Measurements from ENCODE around the gene CD1C.
"Not testable (repeated sequence)": the region's sequence is repeated elsewhere in the genome, so short reads cannot be mapped to it uniquely, and the experiment has no call there.

CD1C gene

DNA sequence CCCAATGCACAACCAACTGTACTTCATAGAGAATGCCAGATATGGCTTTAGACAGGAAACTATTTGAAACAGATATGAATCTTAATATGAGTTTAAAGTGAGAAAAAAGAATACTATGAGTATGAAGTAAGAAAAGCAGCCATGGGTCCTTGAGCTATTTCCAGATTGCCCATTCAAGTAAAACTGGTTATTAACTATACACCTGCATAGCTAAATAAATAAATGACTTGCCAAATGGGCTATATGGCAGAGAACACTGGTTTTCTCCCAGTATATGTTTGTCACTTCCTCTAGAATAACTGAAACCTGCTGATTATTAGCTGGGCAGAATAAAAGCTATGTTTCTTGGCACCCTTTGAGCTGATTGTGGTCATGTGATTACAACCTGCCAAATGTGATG is 17.0 kb upstream of the CD1C start:
- no peaks in the 10 kb centered on the region for H3K27me3 ChIP-seq (ENCODE audit: insufficient read depth, low read length, poor library complexity)
- no peak overlapping the region for H3K4me3 ChIP-seq (ENCODE audit: low read depth in 1 of 2, low read length in 2 of 2)
- ATAC-seq (ENCODE audit: insufficient read depth, low read depth) (peak; percentile 22; the same call in 1 of the 3 replicates), DNase-seq (no peak)
- H3K36me3 ChIP-seq (ENCODE audit: insufficient read depth, low read length) = no peaks in the 10 kb centered on the region
- no peaks in the 10 kb centered on the region for H3K79me2 ChIP-seq (ENCODE audit: insufficient read depth, low read length)
- H3K4me2 ChIP-seq (ENCODE audit: insufficient read depth, low read length) = peak overlapping the region; percentile 27; the same call in 1 of the 2 replicates
- no peaks in the 10 kb centered on the region for H3K9me3 ChIP-seq (ENCODE audit: insufficient read depth, low read length, severe bottlenecking)
- peak overlapping the region; percentile 78 for H3K27ac ChIP-seq (ENCODE audit: low read length)
- H4K20me1 ChIP-seq (ENCODE audit: insufficient read depth, low read length) = no peaks in the 10 kb centered on the region
- H2AFZ ChIP-seq (ENCODE audit: low read depth, low read length) = peak overlapping the region; percentile 34
- no peak for TF ChIP-seq EZH2 (IDR thresholded peaks at IDR 0.05; ENCODE audit: borderline replicate concordance, low read depth, low read length, severe bottlenecking)
- no peak for TF ChIP-seq CTCF (IDR thresholded peaks at IDR 0.05; ENCODE audit: borderline replicate concordance, extremely low read depth, low read length, poor library complexity, severe bottlenecking)
- H3K9ac ChIP-seq (ENCODE audit: low read depth, low read length) = peak overlapping the region; percentile 8; the same call in 1 of the 2 replicates
- H3K4me1 ChIP-seq (ENCODE audit: insufficient read depth, low read length) = peaks cover 47% of the 10 kb centered on the region

- H3K9me3 ChIP-seq (ENCODE audit: insufficient read depth, low read length, severe bottlenecking) = peaks cover 3% of the 10 kb centered on the region
- DNase-seq = no peak
- no peaks in the 10 kb centered on the region for H3K36me3 ChIP-seq (ENCODE audit: insufficient read depth, low read length)
- H4K20me1 ChIP-seq (ENCODE audit: insufficient read depth, low read length) = no peaks in the 10 kb centered on the region
- H3K27ac ChIP-seq (ENCODE audit: low read length) = peak overlapping the region; percentile 78
- H3K4me2 ChIP-seq (ENCODE audit: insufficient read depth, low read length) = peak overlapping the region; percentile 11; the same call in 1 of the 2 replicates
- H3K79me2 ChIP-seq (ENCODE audit: insufficient read depth, low read length) = no peaks in the 10 kb centered on the region
- H3K9ac ChIP-seq (ENCODE audit: low read depth, low read length) = no peak overlapping the region
- H3K4me1 ChIP-seq (ENCODE audit: insufficient read depth, low read length) = peaks cover 47% of the 10 kb centered on the region
- TF ChIP-seq CTCF (IDR thresholded peaks at IDR 0.05; ENCODE audit: borderline replicate concordance, extremely low read depth, low read length, poor library complexity, severe bottlenecking) = no peak
- no peak overlapping the region for H3K4me3 ChIP-seq (ENCODE audit: low read depth in 1 of 2, low read length in 2 of 2)
- H3K27me3 ChIP-seq (ENCODE audit: insufficient read depth, low read length, poor library complexity) = no peaks in the 10 kb centered on the region
- peak overlapping the region; percentile 54 for H2AFZ ChIP-seq (ENCODE audit: low read depth, low read length)
- ATAC-seq (ENCODE audit: insufficient read depth, low read depth) = peak; percentile 73
Measured at GRCh38 chr1:158274797-158275196, 14.9 kb upstream of the CD1C start.

DNA sequence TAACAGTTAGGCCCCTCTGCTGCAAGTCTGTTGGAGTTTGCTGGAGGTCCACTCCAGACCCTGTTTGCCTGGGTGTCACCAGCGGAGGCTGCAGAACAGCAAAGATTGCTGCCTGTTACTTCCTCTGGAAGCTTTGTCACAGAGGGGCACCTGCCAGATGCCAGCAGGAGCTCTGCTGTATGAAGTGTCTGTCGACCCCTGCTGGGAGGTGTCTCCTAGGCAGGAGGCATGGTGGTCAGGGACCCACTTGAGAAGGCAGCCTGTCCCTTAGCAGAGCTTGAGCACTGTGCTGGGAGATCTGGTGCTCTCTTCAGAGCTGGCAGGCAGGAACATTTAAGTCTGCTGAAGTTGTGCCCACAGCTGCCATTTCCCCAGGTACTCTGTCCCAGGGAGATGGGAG is 7.3 kb upstream of the CD1C start:
- not testable (repeated sequence) for H3K27me3 ChIP-seq (ENCODE audit: insufficient read depth, low read length, poor library complexity); H3K79me2 ChIP-seq (ENCODE audit: insufficient read depth, low read length); H3K4me2 ChIP-seq (ENCODE audit: insufficient read depth, low read length); H3K36me3 ChIP-seq (ENCODE audit: insufficient read depth, low read length); H4K20me1 ChIP-seq (ENCODE audit: insufficient read depth, low read length); ATAC-seq (ENCODE audit: insufficient read depth, low read depth); H3K9ac ChIP-seq (ENCODE audit: low read depth, low read length); H3K4me3 ChIP-seq (ENCODE audit: low read depth in 1 of 2, low read length in 2 of 2); H2AFZ ChIP-seq (ENCODE audit: low read depth, low read length)
- peaks cover 14% of the 10 kb centered on the region for H3K9me3 ChIP-seq (ENCODE audit: insufficient read depth, low read length, severe bottlenecking)
- peak; percentile 51 for DNase-seq
- TF ChIP-seq CTCF (IDR thresholded peaks at IDR 0.05; ENCODE audit: borderline replicate concordance, extremely low read depth, low read length, poor library complexity, severe bottlenecking) = peak; percentile 30
- peak overlapping the region; percentile 36 for H3K27ac ChIP-seq (ENCODE audit: low read length)
- H3K4me1 ChIP-seq (ENCODE audit: insufficient read depth, low read length) = peaks cover 49% of the 10 kb centered on the region

DNA sequence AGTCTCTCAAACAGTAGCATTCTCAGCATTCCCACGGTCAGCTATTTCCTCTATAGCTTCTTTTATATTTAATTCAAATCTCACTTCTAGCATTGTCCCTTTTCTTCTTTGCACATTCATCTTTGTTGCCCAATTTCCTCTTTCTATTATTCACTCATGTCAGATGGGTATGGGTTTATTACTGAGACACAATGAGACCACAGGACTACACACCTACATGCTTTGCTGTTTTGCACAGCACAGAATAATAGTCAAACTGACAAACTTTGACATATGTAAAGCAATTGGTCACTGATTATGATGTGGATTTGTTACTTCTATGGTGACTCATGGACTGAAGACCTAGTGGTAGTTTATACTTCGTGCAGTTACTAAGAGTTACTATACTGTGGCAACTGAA is 5.8 kb upstream of the CD1C start:
- Histone ChIP-seq H3K27ac (ENCODE audit: low read length) (peak overlapping the region; percentile 29; the same call in 1 of the 2 replicates), H3K4me1 (ENCODE audit: insufficient read depth, low read length) (peaks cover 64% of the 10 kb centered on the region), H3K79me2 (ENCODE audit: insufficient read depth, low read length) (no peaks in the 10 kb centered on the region), H4K20me1 (ENCODE audit: insufficient read depth, low read length) (no peaks in the 10 kb centered on the region), H3K4me3 (ENCODE audit: low read depth in 1 of 2, low read length in 2 of 2) (no peak overlapping the region), H3K36me3 (ENCODE audit: insufficient read depth, low read length) (0 out of 2 replicates have a peak, but pooled peaks cover 4% of the 10 kb centered on the region), H3K9me3 (ENCODE audit: insufficient read depth, low read length, severe bottlenecking) (peaks cover 14% of the 10 kb centered on the region), H3K4me2 (ENCODE audit: insufficient read depth, low read length) (no peak overlapping the region), H3K9ac (ENCODE audit: low read depth, low read length) (no peak overlapping the region), H2AFZ (ENCODE audit: low read depth, low read length) (no peak overlapping the region), H3K27me3 (ENCODE audit: insufficient read depth, low read length, poor library complexity) (no peaks in the 10 kb centered on the region)
- DNase-seq (no peak), ATAC-seq (ENCODE audit: insufficient read depth, low read depth) (no peak)
- TF ChIP-seq EZH2 (IDR thresholded peaks at IDR 0.05; ENCODE audit: borderline replicate concordance, low read depth, low read length, severe bottlenecking) (no peak), CTCF (IDR thresholded peaks at IDR 0.05; ENCODE audit: borderline replicate concordance, extremely low read depth, low read length, poor library complexity, severe bottlenecking) (no peak)
